NCI-H69 (cell line): ENCODE results near the gene IFI27L1.
A peak's percentile ranks its signal among the peaks of the same experiment; 100 is the strongest.

Experiments used
- DNase-seq: peaks from one replicate; lab custom pipeline; 2025; lab: John Stamatoyannopoulos, UW

The IFI27L1 gene

DNA sequence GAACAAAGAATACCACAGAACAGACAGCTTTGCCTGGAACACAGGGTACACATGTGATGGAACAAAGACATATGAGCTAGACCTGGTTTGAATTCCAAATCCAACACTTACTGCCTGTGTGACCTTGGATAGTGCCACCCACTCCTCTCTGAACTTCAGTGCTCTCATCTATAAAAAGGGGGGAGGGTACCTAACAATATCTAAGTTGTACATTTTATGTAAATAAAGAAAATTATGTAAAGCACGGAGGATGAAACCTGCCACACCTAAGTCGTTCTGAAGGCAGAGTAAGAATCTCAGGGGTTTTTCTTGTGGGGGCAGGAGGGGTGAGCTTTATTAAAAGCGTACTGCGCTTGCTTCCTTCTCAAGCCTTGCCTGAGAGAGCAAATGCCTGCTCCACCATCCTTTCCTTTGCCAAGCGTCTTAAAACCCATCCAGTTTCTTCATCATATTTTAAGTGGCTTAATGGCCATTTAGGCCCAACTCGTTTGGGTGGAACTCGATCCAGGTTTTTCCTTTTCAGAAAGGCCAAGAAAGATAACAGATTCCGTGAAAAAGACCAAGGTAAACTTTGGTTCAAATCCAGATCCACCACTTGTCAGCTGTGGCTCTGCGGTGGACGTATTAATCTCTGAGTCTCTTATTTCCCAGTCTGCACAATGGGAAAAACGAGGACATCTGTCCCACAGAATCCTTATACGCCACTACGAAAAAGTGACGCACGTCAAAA lies 1.1 kb upstream of the IFI27L1 start:
- DNase-seq: peak; percentile 33

DNA sequence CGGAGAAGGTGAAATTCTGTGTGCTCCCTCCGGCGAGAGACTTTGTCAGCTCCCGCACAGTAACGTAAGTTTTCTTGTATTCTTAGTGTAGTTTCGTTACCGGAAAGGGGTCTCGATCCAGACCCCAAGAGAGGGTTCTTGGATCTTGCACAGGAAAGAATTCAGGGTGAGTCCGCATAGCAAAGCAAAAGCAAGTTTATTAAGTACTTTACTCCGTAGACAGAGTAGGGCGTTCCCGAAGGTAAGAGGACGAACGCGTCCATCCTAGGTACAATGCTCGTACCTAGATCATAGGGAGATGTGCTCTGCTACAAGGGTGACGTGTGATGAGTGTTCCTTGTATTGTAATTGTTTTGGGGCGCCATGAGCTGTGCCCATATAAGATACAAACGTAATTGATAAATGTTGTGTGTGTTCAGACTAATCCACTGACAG lies 293 bp downstream of the IFI27L1 start:
- DNase-seq: peak; percentile 72

DNA sequence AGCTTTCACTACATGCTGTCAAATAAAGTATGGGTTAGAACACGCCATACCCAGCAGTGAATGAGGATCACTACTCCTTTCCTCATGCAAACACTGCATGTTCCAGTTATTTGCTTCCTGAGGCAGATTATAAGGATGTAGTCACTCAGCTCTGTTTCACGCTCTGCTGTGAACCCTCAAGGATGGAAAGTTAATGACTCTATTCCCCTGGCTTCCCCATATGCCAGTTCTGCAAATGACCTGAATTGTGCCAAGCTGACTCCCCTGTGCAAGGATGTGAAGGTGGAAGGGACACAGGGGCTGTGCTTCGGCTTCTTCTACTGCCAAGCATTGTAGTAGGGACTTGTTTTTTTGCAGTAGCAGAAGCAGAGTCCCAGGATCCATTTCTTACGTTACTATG lies 6.8 kb downstream of the IFI27L1 start:
- DNase-seq: no peak

DNA sequence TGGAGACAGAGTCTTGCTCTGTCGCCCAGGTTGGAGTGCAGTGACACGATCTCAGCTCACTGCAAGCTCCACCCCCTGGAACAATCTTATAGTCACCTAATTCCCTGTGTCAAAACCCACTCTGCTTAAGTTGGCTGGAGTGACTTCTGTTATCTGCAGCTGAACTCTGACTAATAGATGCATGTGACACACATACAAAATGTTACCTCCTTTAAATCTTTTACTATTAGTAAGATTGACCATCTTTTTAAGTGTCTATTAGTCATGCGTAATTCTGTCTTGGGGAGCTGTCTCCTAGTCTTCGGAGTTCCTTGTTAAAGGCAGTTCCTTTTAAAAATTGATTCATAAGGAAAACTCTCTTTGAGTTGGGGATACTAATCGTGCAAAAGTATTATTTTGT lies 7.4 kb downstream of the IFI27L1 start:
- no peak for DNase-seq

GRCh38 chr14:94089479-94089878 lies 8.4 kb downstream of the IFI27L1 start:
- DNase-seq: no peak

DNA sequence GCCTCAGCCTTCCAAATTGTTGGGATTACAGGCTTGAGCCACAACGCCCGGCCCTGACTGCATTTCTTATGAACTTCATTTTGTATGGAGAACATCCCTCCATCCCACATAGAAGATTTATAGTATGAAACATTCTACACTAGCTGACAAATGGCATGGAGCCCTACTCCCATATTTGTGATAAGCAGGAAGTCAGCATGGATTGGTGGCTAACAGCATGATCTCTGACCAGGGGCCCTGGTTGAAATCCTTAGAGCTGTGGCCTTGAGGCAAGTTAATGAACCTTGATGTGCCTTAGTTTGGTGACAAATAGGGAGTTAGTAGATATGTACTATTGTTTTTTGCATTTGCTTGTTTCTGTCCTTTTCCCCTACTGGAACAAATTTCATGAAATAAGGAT lies 12.3 kb downstream of the IFI27L1 start:
- no peak for DNase-seq

GRCh38 chr14:94097091-94097490 lies 16.0 kb downstream of the IFI27L1 start:
- no peak for DNase-seq

DNA sequence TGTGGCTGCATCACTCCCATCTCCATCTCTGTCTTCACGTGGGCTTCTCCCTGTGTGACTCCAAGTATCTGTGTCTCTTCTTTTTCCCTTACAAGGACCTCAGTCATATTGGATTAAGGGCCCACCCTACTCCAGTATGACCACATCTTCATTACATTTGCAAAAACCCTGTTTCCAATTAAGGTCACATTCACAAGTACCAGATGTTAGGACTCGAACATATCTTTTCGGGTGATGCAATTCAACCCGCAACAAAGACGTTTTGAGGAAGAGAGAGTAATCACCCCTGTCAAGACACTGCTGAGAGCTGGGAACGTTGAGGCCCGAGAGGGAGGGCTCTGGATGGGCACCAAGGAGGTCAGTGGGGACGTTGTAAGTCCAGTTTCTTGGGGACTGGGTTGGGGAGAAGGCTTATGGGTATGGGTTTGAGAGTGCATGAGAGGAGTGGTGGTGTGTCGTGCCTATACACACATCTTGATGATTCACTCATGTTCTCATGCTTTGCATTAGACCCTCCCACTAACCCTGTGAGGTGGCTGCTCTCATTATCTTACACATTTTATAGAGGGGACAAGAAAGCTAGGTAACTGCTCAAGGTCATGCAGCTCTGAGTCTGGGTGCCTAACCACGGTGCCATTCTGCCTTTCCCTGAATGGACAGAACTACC lies 17.3 kb downstream of the IFI27L1 start:
- DNase-seq: no peak

DNA sequence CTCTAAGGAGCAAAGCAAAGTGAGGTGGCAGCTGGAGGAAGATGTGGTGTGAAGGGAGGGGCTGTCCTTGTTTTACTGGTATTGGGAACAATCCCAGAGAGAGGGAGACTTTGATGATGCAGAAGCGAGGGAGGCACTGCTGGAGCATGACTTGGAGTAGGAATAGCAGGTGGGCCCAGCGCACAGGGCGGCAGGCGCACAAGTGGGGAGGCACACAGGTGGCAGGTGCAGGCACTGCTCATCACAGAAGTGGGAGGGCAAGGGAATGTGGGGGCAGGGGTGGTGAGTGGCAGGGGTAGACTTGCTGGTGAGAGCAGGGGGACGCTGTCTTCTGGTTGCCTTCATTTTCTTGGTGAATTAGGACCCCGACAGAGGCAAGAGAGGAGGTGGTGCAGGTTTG lies 17.9 kb downstream of the IFI27L1 start:
- DNase-seq: no peak

GRCh38 chr14:94100847-94101246 lies 19.7 kb downstream of the IFI27L1 start:
- no peak for DNase-seq

DNA sequence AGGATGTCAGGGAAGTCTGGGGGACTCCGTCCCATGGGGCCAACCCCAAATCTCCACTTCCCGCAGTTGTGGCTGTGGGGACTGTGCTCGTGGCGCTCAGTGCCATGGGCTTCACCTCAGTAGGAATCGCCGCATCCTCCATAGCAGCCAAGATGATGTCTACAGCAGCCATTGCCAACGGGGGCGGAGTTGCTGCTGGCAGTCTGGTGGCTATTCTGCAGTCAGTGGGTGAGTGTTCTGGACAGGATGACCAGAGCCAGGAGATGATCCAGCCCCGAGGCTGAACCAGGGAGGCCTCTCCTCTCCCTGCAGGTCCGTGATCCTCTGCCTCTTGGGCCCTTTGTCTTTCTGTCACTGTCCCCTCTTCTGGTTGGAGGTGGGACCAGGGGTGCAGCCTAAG lies 20.6 kb downstream of the IFI27L1 start:
- no peak for DNase-seq

GRCh38 chr14:94102768-94103482 lies 21.8 kb downstream of the IFI27L1 start:
- no peak for DNase-seq

GRCh38 chr14:94103554-94104150 lies 22.5 kb downstream of the IFI27L1 start:
- no peak for DNase-seq

DNA sequence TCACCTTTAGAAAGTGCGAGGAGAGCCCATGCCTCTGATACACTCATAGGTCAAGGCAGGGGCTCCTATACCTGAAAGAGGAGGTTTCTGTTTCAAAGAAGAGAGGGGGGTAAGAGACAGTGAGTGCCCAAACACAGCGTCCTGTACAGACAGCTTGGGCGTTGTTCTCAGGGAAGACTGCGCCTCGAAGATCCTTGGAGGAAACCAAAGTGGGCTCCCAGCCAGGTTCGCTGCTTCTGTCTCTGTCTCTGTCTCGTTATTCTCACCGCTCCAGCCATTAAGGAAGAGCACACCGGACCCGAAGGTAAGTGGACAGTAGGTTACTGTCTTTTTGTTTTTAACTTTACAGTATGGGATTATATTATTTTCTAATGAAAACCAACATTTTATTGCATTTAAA lies 23.6 kb downstream of the IFI27L1 start:
- DNase-seq: no peak

DNA sequence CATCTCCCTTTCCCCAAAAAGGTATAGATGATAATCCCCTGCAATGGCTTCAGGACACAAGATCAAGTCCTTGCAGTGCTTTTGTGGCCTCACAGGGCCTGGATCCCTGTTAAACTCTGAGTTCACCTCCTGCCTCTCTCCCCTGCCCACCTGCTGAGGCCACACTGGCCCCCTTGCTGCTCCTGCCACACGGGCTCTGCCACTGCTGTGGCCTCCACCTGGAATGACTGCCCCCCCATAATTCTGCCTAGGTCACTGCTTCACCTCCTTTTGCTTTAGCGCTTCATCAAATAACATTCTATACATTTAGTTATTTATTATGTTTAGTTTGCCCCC lies 28.8 kb downstream of the IFI27L1 start:
- DNase-seq: no peak

- DNase-seq: no peak
Measured at GRCh38 chr14:94110552-94111181, 29.6 kb downstream of the IFI27L1 start, which contains the start of gene IFI27. IFI27 (plus strand) TSS chr14:94110736.

DNA sequence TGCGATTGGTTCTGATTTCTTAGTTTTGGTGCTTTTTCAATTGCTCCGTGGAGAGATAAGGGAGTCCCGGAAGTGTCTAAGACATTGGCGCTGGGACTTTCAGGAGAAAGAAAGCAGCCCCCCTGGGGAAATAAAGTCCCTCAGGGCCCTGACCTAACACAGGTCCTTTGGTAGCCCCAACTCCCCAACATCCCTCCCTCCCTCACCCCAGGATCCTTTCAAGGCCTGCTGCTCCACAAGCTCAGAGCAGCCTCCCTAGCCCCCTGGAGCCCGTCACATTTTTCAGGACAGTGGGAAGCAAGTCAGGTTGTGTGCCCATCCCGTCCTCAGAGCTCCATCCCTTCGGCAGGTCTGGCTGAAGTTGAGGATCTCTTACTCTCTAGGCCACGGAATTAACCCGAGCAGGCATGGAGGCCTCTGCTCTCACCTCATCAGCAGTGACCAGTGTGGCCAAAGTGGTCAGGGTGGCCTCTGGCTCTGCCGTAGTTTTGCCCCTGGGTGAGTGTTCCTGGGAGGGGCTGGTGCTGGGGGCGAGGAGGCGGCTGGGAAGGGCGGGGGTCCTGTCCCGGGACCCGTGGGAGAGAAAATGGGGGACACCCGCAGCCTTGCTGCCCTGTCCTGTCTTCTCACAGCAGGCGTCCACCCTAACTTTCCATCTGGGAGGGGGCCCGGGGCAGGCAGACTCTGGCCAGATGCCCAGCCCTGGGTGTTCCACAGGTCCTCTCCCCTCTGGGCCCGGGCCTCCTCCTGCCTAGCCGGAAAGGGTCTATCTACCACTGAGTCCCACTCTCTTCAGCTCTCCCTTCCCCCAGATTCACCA lies 30.4 kb downstream of the IFI27L1 start:
- DNase-seq: no peak

GRCh38 chr14:94112513-94113063 lies 31.5 kb downstream of the IFI27L1 start:
- DNase-seq: no peak

DNA sequence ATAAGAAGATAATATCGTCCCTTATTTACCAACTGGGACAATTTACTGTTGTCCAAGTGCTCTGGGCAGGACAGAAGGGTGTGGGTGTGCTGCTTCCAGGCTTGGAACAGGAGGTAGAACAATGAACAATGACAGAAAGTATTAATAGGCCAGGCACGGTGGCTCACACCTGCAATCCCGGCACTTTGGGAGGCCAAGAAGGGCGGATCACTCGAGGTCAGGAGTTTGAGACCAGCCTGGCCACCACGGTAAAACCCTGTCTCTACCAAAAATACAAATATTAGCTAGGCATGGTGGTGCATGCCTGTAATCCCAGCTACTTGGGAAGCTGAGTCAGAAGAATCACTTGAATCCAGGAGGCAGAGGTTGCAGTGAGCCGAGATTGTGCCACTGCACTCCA lies 32.0 kb downstream of the IFI27L1 start:
- no peak for DNase-seq

DNA sequence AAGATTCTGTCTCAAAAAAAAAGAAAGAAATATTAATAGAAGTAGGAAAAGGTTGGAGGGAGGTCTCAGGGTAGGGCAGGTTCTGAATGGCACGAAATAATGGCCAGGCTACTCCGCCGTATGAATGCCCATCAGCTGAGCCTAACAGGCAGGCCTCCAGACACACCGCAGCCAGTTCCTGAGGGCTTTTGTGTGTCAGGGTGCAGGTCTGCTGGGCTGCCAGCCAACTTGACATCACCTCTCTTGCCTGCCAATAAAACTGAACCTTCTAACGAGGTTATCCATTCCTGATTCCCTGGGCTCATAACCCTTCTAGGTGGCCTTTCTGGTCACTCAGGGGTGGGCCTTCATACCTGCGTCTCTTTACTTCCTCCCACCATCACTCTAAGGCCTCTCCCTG lies 32.4 kb downstream of the IFI27L1 start:
- peak; percentile 58 for DNase-seq
